ENCODE results near the gene GCSAML.

GCSAML gene

GRCh38 chr1:247536340-247536739 is 12.6 kb upstream of the GCSAML start, which contains the start of gene OR2C3:
Gene OR2C3 (minus strand): TSS chr1:247536440. CDS start chr1:247532511, 3,929 bp downstream.
- Histone ChIP-seq H3K27ac (ENCODE audit: low read depth, low read length) (no peak within 1 kb of the TSS), H3K4me2 (ENCODE audit: low read depth, low read length, poor library complexity, severe bottlenecking) (no peak within 1 kb of the TSS), H3K9me3 (ENCODE audit: insufficient read depth, low read length) (no peaks in the 10 kb centered on the region), H3K36me3 (ENCODE audit: low read length) (no peaks in the 10 kb centered on the region), H3F3A (ENCODE audit: insufficient read depth) (no peaks in the 10 kb centered on the region), H3K9me2 (replicated peaks; ENCODE audit: insufficient read depth, low read length) (no peaks in the 10 kb centered on the region), H3K27me3 (ENCODE audit: low read length) (no peaks in the 10 kb centered on the region), H3K79me2 (ENCODE audit: insufficient read depth, low read length) (no peaks in the 10 kb centered on the region), H2AFZ (ENCODE audit: low read depth, low read length, severe bottlenecking) (no peak within 1 kb of the TSS), H3K4me3 (ENCODE audit: insufficient read depth, low read length, poor library complexity, severe bottlenecking) (no peak within 1 kb of the TSS), H3K9ac (ENCODE audit: low read length) (no peak within 1 kb of the TSS), H4K20me1 (ENCODE audit: low read depth, low read length) (no peaks in the 10 kb centered on the region)
- TF ChIP-seq CTCF (IDR thresholded peaks at IDR 0.05; ENCODE audit: insufficient read depth, low read length, poor library complexity, severe bottlenecking) (no peak), EZH2phosphoT487 (conservative IDR thresholded peaks at IDR 0.05; ENCODE audit: low read length) (no peak)

- H3K79me2 ChIP-seq (ENCODE audit: insufficient read depth, low read length): no peaks in the 10 kb centered on the region
- H2AFZ ChIP-seq (ENCODE audit: low read depth, low read length, severe bottlenecking): no peak overlapping the region
- no peaks in the 10 kb centered on the region for H3K36me3 ChIP-seq (ENCODE audit: low read length)
- no peaks in the 10 kb centered on the region for H3K9me3 ChIP-seq (ENCODE audit: insufficient read depth, low read length)
- TF ChIP-seq EZH2phosphoT487 (conservative IDR thresholded peaks at IDR 0.05; ENCODE audit: low read length) (no peak), CTCF (IDR thresholded peaks at IDR 0.05; ENCODE audit: insufficient read depth, low read length, poor library complexity, severe bottlenecking) (no peak)
- no peak overlapping the region for H3K9ac ChIP-seq (ENCODE audit: low read length)
- H3F3A ChIP-seq (ENCODE audit: insufficient read depth): no peaks in the 10 kb centered on the region
- H3K4me2 ChIP-seq (ENCODE audit: low read depth, low read length, poor library complexity, severe bottlenecking): no peak overlapping the region
- no peaks in the 10 kb centered on the region for H3K27me3 ChIP-seq (ENCODE audit: low read length)
- no peak overlapping the region for H3K27ac ChIP-seq (ENCODE audit: low read depth, low read length)
- no peaks in the 10 kb centered on the region for H4K20me1 ChIP-seq (ENCODE audit: low read depth, low read length)
- no peak overlapping the region for H3K4me3 ChIP-seq (ENCODE audit: insufficient read depth, low read length, poor library complexity, severe bottlenecking)
- no peaks in the 10 kb centered on the region for H3K9me2 ChIP-seq (replicated peaks; ENCODE audit: insufficient read depth, low read length)
Measured at GRCh38 chr1:247538561-247538960, 10.4 kb upstream of the GCSAML start.

GRCh38 chr1:247539215-247539614 is 9.7 kb upstream of the GCSAML start:
- Histone ChIP-seq H3K4me2 (ENCODE audit: low read depth, low read length, poor library complexity, severe bottlenecking) (no peak overlapping the region), H4K20me1 (ENCODE audit: low read depth, low read length) (no peaks in the 10 kb centered on the region), H3K27ac (ENCODE audit: low read depth, low read length) (no peak overlapping the region), H3K4me3 (ENCODE audit: insufficient read depth, low read length, poor library complexity, severe bottlenecking) (no peak overlapping the region), H3K9me2 (replicated peaks; ENCODE audit: insufficient read depth, low read length) (no peaks in the 10 kb centered on the region), H3K9ac (ENCODE audit: low read length) (no peak overlapping the region), H3F3A (ENCODE audit: insufficient read depth) (no peaks in the 10 kb centered on the region), H3K79me2 (ENCODE audit: insufficient read depth, low read length) (no peaks in the 10 kb centered on the region), H2AFZ (ENCODE audit: low read depth, low read length, severe bottlenecking) (no peak overlapping the region), H3K9me3 (ENCODE audit: insufficient read depth, low read length) (no peaks in the 10 kb centered on the region), H3K27me3 (ENCODE audit: low read length) (no peaks in the 10 kb centered on the region), H3K36me3 (ENCODE audit: low read length) (no peaks in the 10 kb centered on the region)
- no peak for TF ChIP-seq CTCF (IDR thresholded peaks at IDR 0.05; ENCODE audit: insufficient read depth, low read length, poor library complexity, severe bottlenecking)
- no peak for TF ChIP-seq EZH2phosphoT487 (conservative IDR thresholded peaks at IDR 0.05; ENCODE audit: low read length)

Measured in SU-DHL-6 (cell line).